ENCODE data around the gene AGER. TPM values are rescaled to one million over a fixed set of nuclear protein-coding genes. Genes with fewer than 3 reads are reported as not detected.
"Not testable (repeated sequence)": the region's sequence is repeated elsewhere in the genome, so short reads cannot be mapped to it uniquely, and the experiment has no call there.

Gene AGER
- polyA plus RNA-seq, 3 donors, result 2.6 to 3.3 (median 3.1) TPM

DNA sequence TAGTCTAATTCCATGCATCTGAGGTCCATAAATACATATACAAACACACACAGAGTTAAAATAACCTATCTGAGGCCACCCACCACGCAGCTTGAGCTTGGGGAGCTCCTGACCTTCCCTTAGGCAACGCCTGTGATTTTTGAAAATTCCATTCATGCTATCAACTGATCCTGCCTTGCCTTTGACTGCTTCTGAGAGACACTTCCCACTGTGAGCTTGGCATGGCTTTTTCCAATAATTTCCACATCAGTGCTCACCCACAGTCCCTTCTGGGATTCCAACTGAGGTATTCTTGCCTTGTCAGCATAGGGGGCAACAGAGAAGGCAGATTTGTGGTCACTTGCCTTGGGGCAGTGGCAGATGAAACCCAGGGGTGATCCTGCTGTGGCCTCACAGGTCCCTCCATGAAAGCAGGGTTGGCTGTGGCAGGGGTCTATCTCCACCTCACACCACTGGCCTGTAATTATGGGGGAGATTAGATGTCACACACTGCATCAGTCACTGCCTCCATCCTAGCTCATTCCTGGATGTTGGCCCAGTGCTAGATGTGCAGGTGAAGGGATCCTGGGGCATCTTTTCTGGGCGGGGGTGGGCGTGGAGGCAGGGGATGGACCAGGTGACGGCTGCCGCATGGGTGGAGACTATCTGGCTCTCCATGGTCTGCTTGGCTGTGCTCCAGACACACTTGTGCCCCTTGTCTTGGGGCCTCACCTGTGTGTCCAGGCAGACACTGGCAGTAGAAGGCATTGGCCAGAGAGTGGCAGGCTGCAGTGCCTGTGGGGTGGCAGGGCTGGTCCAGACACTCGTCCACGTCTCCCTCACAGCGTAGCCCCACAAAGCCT lies 19.6 kb upstream of the AGER start:
- WGBS, 3 donors, result 71 to 85% (median 83%) methylated on average over 9 of the region's 9 CpGs
- no peak overlapping the region for H3K27ac ChIP-seq (ENCODE audit: low read depth, low read length)

DNA sequence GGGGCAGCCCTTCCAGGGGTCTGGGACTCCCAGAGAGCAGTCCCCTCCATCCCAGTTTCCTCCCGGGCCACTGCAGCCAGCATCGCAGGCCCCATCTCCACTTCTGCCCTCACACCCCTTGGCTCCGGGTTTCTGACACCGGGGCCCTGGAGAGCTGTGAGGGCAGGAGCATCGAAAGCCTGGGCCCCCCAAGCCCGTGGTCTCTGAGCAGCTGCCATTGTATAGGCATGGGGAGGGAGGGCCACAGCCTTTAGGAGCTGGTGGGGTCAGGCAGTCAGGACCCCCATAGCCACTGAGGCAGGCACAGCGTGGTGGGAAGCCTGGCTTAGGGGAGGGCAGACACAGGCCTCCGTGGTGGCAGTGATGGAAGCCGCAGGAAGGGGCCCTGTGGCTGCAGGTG lies 18.1 kb upstream of the AGER start:
- H3K27ac ChIP-seq (ENCODE audit: low read depth, low read length), result no peak overlapping the region
- WGBS, 3 donors, result 81 to 87% (median 83%) methylated on average over 9 of the region's 9 CpGs

- 79 to 91% (median 89%) methylated on average over 13 of the region's 13 CpGs for WGBS, 3 donors
- no peak overlapping the region for H3K27ac ChIP-seq (ENCODE audit: low read depth, low read length)
Measured at GRCh38 chr6:32200711-32201475, 16.8 kb upstream of the AGER start.

DNA sequence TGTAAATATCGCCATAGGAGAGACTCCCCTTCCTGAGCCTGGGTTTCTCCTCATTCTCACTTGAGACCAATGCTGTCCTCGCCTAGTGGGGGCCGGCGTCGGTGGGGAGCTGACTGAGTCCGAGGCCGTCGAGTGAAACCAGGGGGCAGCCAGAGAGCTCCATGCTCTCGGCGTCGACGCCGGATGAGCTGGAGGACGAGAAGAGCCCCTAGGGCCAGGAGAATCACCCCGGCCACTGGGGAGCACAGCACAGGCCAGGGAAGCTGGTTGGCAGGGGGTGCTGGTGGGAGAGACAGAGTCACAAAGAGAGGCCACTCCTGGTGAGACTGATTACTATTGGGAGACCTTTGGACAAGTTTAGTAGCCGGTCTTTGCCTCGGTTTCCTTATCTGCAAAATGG lies 14.8 kb upstream of the AGER start:
- 81 to 91% (median 91%) methylated on average over 17 of the region's 17 CpGs for WGBS, 3 donors
- no peak overlapping the region for H3K27ac ChIP-seq (ENCODE audit: low read depth, low read length)

DNA sequence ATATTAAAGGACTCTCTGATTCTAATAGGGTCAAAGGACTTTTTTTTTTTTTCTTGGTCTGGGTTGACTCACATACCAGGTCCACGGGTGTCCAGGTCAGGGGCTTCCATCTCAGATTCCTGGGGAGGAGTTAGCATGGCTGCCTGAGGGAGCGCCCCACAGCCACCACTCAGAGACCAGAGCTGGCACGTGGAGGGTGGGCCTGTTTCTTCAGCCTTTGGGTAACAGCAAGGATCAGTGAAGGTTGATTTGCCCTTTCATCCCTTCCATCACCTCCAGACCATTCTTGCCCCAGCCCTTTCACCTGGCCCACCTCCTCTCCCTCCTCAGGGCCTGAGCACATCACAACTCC lies 14.3 kb upstream of the AGER start:
- WGBS, 3 donors, result 69 to 81% (median 79%) methylated on average over 3 of the region's 3 CpGs
- no peak overlapping the region for H3K27ac ChIP-seq (ENCODE audit: low read depth, low read length)

GRCh38 chr6:32196682-32197616 lies 12.9 kb upstream of the AGER start:
- 24 to 34% (median 29%) methylated on average over 28 of the region's 28 CpGs for WGBS, 3 donors

DNA sequence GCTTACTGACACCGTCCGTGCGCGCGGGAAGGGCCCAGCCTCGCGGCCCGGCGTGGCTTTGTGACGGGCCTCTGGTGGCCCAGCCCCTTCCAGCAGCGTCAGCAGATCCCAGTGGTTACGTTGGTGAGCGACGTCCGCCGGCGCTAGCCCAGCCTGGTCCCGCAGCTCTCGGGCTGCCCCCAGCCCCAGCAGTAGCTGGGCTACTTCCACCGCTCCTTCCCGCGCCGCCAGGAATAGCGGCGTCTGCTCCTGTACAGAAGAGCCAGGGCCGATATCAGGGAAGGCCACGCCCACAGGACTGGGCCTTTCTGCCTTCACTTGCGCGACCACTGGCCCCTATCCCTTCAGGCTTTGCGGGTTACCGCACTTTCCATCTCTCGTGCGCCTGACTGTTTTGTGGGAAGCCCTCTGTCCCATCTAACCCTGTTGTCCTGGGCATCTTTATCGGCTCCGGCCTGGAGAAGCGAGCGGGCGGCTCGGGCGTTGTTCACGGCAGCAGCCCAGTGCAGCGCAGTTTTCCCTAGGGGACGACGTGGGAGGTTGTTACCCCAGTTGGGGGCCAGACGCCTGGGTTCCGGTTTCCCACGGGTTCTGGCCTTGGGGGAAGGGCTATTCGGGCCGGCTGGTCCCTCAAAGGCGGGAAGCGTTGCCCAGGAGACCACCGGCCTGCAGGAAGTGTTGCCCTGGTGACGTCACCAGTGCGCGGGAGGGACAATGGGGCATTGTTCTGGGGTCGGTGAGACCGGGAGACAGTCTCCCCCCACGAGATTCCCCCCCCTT lies 12.0 kb upstream of the AGER start:
- WGBS, 3 donors, result 0% methylated on average over 48 to 58 of the region's 58 CpGs

More at GRCh38 chr6:32196682-32197616, 12.9 kb upstream of the AGER start:
- peak overlapping the region; percentile 77 for H3K27ac ChIP-seq (ENCODE audit: low read depth, low read length)

DNA sequence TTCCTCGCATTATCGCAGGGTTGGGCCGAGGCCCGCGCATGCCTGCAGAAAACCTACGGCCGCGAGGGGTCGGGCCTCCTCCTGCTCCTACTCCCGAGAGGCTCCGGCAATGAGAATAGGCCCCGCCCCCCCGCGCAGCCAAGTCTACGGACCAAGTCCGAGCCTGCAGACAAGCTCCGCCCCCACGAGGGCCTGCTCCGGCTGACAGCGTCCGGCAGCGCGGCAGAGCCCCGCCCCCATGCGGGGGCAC lies 11.5 kb upstream of the AGER start:
- WGBS, 3 donors, result 0 to 1% (median 0%) methylated on average over 25 of the region's 25 CpGs
- H3K27ac ChIP-seq (ENCODE audit: low read depth, low read length), result no peak overlapping the region

More for the DNA sequence above, 12.0 kb upstream of the AGER start:
- H3K27ac ChIP-seq (ENCODE audit: low read depth, low read length), result peak overlapping the region; percentile 99

- no peak overlapping the region for H3K27ac ChIP-seq (ENCODE audit: low read depth, low read length)
- WGBS, 3 donors, result 16 to 18% (median 17%) methylated on average over 15 of the region's 15 CpGs
Measured at GRCh38 chr6:32194825-32195651, 11.0 kb upstream of the AGER start.

DNA sequence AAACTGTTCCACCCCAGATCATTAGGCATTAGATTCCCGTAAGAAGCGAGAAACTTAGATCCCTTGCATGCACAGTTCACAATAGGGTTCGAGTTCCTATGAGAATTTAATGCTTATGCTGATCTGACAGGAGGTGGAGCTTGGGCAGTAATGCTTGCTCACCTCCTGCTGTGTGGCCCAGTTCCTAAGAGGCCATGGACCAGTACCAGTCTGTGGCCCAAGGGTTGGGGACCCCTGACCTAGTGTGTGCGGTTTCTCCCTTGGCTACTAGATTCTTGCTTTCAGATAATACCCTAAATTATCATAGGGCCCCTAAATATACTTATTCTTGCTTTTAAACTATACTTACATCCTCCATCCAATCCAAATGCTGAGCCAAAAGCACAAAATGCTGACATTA lies 10.3 kb upstream of the AGER start:
- H3K27ac ChIP-seq (ENCODE audit: low read depth, low read length), result no peak overlapping the region
- WGBS, 3 donors, result 88 to 96% (median 94%) methylated on average over 4 of the region's 4 CpGs

- WGBS, 3 donors, result 64 to 78% (median 70%) methylated on average over 13 of the region's 13 CpGs
- not testable (repeated sequence) for H3K27ac ChIP-seq (ENCODE audit: low read depth, low read length)
Measured at GRCh38 chr6:32193096-32193495, 9.0 kb upstream of the AGER start.

GRCh38 chr6:32192608-32193039 lies 8.6 kb upstream of the AGER start, which contains the start of gene GPSM3:
GPSM3 (minus strand) TSS chr6:32192643; CDS start chr6:32192513, 130 bp downstream.
- H3K27ac ChIP-seq (ENCODE audit: low read depth, low read length), result peak within 1 kb of the TSS; percentile 58
- WGBS, 3 donors, result 16 to 27% (median 22%) methylated on average over 4 to 5 of the region's 5 CpGs

DNA sequence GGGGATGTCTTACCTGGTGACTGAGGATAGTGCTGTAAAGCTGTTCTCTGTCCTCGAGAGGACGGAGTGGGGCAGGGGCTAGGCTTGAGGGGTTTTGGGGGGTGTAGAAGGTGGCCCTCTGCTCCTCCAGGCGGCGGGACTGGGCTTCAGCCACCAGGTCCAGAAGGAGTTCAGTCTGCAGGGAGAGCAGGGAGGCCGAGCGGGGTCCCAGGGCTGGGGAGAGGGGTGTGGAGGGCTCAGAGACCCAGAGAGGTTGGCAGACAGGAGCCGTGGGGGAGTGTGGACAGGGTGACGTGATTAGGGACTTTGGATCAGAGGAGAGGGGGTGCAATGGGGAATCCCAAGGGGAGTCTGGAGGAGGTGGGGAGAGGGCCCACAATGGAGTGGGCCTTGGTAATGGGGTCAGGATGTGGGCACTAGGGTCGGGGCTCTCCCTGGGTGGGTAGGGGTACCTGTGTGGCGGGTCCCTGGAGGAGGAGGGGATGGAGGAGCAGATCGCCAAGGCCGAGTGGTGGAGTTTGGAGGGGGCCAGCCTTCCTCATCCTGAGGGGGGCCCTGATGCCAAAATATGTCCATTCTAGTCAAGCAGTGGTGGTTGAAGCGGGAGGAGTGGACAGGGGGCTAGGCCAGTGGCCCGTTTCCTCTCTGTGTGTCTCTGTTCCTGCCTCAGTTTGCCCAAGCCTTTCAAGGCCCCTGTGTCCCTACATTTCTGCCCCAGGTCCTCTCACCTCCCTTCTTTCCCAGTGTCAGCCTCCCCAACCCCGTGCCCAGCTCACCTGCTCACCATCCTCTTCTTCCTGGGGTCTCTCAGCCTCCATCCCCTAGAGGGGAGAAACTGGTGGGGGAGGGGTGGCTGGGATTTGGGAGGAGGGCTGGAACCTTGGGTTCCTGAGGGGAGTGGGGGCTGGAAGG lies 7.9 kb upstream of the AGER start:
- 52 to 67% (median 56%) methylated on average over 15 of the region's 15 CpGs for WGBS, 3 donors
- peak overlapping the region; percentile 58 for H3K27ac ChIP-seq (ENCODE audit: low read depth, low read length)

- peak overlapping the region; percentile 58 for H3K27ac ChIP-seq (ENCODE audit: low read depth, low read length)
- 77 to 84% (median 77%) methylated on average over 8 of the region's 8 CpGs for WGBS, 3 donors
Measured at GRCh38 chr6:32190911-32191677, 7.0 kb upstream of the AGER start.

DNA sequence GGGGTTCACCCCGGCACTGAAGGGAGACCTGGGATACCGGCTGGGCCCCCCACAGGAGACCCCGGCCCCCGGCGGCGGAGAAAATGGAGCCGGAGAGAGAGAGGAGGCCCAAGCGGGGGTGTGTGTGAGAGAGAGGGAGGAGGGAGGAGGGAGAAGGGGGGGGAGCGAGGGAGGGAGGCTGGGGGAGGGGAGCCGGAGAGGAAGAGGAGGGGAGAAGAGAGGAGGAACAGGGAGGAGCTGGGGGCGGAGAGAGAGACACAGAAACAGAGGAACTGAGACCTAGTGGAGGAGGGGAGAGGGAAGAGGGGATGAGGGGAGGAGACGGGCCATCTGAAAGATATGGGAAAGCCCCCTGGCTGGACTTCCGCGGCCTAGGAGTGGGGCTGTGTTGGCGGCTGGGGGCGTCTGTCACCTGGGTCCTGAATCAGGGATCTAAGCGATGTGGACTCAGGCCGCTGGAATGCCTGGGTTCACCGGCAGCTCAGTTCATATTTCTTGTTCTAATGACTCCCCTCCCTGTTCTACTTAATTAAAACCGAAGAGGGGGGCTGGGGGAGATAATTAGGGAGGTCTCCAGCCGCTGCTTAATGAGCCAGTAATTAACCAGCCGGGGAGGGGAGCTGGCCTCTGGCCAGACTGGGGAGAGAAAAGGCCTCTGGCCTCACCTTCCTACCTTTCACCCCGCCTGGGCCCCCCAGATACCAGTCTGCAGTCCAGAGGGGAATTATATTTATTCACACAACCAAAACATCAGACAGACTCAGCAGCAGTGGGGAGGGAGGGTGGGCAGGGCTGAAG lies 6.2 kb upstream of the AGER start, which contains the start of gene PBX2:
Gene PBX2, minus strand, starts transcription at position 149 of the 798 bp plus-strand sequence. CDS start 287 bp downstream, outside the sequence.
- 1 to 2% (median 1%) methylated on average over 18 to 23 of the region's 23 CpGs for WGBS, 3 donors
- H3K27ac ChIP-seq (ENCODE audit: low read depth, low read length), result peak within 1 kb of the TSS; percentile 69

All from adipose tissue (tissue), 3 donors.